ENCODE data around the gene THADA. TPM values are rescaled to one million over a fixed set of nuclear protein-coding genes. Genes with fewer than 3 reads are reported as not detected.
"Not testable (repeated sequence)": the region's sequence is repeated elsewhere in the genome, so short reads cannot be mapped to it uniquely, and the experiment has no call there.

Gene THADA
- polyA plus RNA-seq, 1 donor = 13.2 TPM

GRCh38 chr2:43305517-43305916, 290.3 kb downstream of the THADA start:
- Histone ChIP-seq H3K36me3 (ENCODE audit: control insufficient read depth, insufficient read depth, low read length) (no peaks in the 10 kb centered on the region), H3K4me1 (ENCODE audit: control insufficient read depth, insufficient read depth, low read length) (peaks cover 8% of the 10 kb centered on the region), H3K27ac (ENCODE audit: low read length) (peak overlapping the region; percentile 30), H3K9me3 (ENCODE audit: control insufficient read depth, low read depth, low read length) (no peaks in the 10 kb centered on the region), H3K27me3 (ENCODE audit: control insufficient read depth, insufficient read depth, low read length) (no peaks in the 10 kb centered on the region), H3K4me3 (ENCODE audit: low read length) (no peak overlapping the region)
- WGBS (ENCODE audit: insufficient coverage, low lambda C conversion rate) = no CpG with 5 or more reads among the region's 2 CpGs
- DNase-seq = peak in 1 of 2 donors; percentile 33

- H3K9me3 ChIP-seq (ENCODE audit: control insufficient read depth, low read depth, low read length) = no peaks in the 10 kb centered on the region
- peaks cover 8% of the 10 kb centered on the region for H3K4me1 ChIP-seq (ENCODE audit: control insufficient read depth, insufficient read depth, low read length)
- 37% methylated on average over 2 of the region's 2 CpGs for WGBS (ENCODE audit: insufficient coverage, low lambda C conversion rate)
- DNase-seq = no peak
- no peaks in the 10 kb centered on the region for H3K27me3 ChIP-seq (ENCODE audit: control insufficient read depth, insufficient read depth, low read length)
- peak overlapping the region; percentile 30 for H3K27ac ChIP-seq (ENCODE audit: low read length)
- H3K4me3 ChIP-seq (ENCODE audit: low read length) = no peak overlapping the region
- H3K36me3 ChIP-seq (ENCODE audit: control insufficient read depth, insufficient read depth, low read length) = no peaks in the 10 kb centered on the region
Measured at GRCh38 chr2:43305012-43305411, 290.8 kb downstream of the THADA start.

- H3K9me3 ChIP-seq (ENCODE audit: control insufficient read depth, low read depth, low read length) = no peaks in the 10 kb centered on the region
- H3K4me3 ChIP-seq (ENCODE audit: low read length) = no peak overlapping the region
- no peak for DNase-seq
- H3K36me3 ChIP-seq (ENCODE audit: control insufficient read depth, insufficient read depth, low read length) = no peaks in the 10 kb centered on the region
- no peak overlapping the region for H3K27ac ChIP-seq (ENCODE audit: low read length)
- H3K27me3 ChIP-seq (ENCODE audit: control insufficient read depth, insufficient read depth, low read length) = no peaks in the 10 kb centered on the region
- WGBS (ENCODE audit: insufficient coverage, low lambda C conversion rate) = no CpG with 5 or more reads among the region's 3 CpGs
- H3K4me1 ChIP-seq (ENCODE audit: control insufficient read depth, insufficient read depth, low read length) = peaks cover 8% of the 10 kb centered on the region
Measured at GRCh38 chr2:43303889-43304288, 291.9 kb downstream of the THADA start.

GRCh38 chr2:43302961-43303494, 292.8 kb downstream of the THADA start:
- H3K36me3 ChIP-seq (ENCODE audit: control insufficient read depth, insufficient read depth, low read length) = no peaks in the 10 kb centered on the region
- no peak overlapping the region for H3K27ac ChIP-seq (ENCODE audit: low read length)
- H3K4me1 ChIP-seq (ENCODE audit: control insufficient read depth, insufficient read depth, low read length) = peaks cover 8% of the 10 kb centered on the region
- H3K27me3 ChIP-seq (ENCODE audit: control insufficient read depth, insufficient read depth, low read length) = no peaks in the 10 kb centered on the region
- no peak for DNase-seq
- no peak overlapping the region for H3K4me3 ChIP-seq (ENCODE audit: low read length)
- no peaks in the 10 kb centered on the region for H3K9me3 ChIP-seq (ENCODE audit: control insufficient read depth, low read depth, low read length)

GRCh38 chr2:43302182-43302960, 293.5 kb downstream of the THADA start:
- Histone ChIP-seq H3K4me3 (ENCODE audit: low read length) (no peak overlapping the region), H3K36me3 (ENCODE audit: control insufficient read depth, insufficient read depth, low read length) (no peaks in the 10 kb centered on the region), H3K27ac (ENCODE audit: low read length) (no peak overlapping the region), H3K27me3 (ENCODE audit: control insufficient read depth, insufficient read depth, low read length) (no peaks in the 10 kb centered on the region), H3K4me1 (ENCODE audit: control insufficient read depth, insufficient read depth, low read length) (peaks cover 8% of the 10 kb centered on the region), H3K9me3 (ENCODE audit: control insufficient read depth, low read depth, low read length) (no peaks in the 10 kb centered on the region)
- no peak for DNase-seq
- WGBS (ENCODE audit: insufficient coverage, low lambda C conversion rate) = 92% methylated on average over 2 of the region's 3 CpGs

GRCh38 chr2:43300781-43301583, 294.9 kb downstream of the THADA start:
- DNase-seq = no peak
- Histone ChIP-seq H3K27ac (ENCODE audit: low read length) (no peak overlapping the region), H3K27me3 (ENCODE audit: control insufficient read depth, insufficient read depth, low read length) (no peaks in the 10 kb centered on the region), H3K9me3 (ENCODE audit: control insufficient read depth, low read depth, low read length) (peaks cover 5% of the 10 kb centered on the region), H3K36me3 (ENCODE audit: control insufficient read depth, insufficient read depth, low read length) (no peaks in the 10 kb centered on the region), H3K4me1 (ENCODE audit: control insufficient read depth, insufficient read depth, low read length) (peaks cover 8% of the 10 kb centered on the region), H3K4me3 (ENCODE audit: low read length) (no peak overlapping the region)
- WGBS (ENCODE audit: insufficient coverage, low lambda C conversion rate) = no CpG with 5 or more reads among the region's 13 CpGs

- Histone ChIP-seq H3K4me3 (ENCODE audit: low read length) (no peak overlapping the region), H3K27me3 (ENCODE audit: control insufficient read depth, insufficient read depth, low read length) (no peaks in the 10 kb centered on the region), H3K9me3 (ENCODE audit: control insufficient read depth, low read depth, low read length) (peaks cover 5% of the 10 kb centered on the region), H3K27ac (ENCODE audit: low read length) (no peak overlapping the region), H3K36me3 (ENCODE audit: control insufficient read depth, insufficient read depth, low read length) (no peaks in the 10 kb centered on the region), H3K4me1 (ENCODE audit: control insufficient read depth, insufficient read depth, low read length) (peaks cover 4% of the 10 kb centered on the region)
- no peak for DNase-seq
- 83% methylated on average over 2 of the region's 4 CpGs for whole genome bisulfite sequencing (ENCODE audit: insufficient coverage, low lambda C conversion rate)
Measured at GRCh38 chr2:43300222-43300621, 295.6 kb downstream of the THADA start.

- no peak for DNase-seq
- peaks cover 7% of the 10 kb centered on the region for H3K4me1 ChIP-seq (ENCODE audit: control insufficient read depth, insufficient read depth, low read length)
- no peaks in the 10 kb centered on the region for H3K27me3 ChIP-seq (ENCODE audit: control insufficient read depth, insufficient read depth, low read length)
- H3K36me3 ChIP-seq (ENCODE audit: control insufficient read depth, insufficient read depth, low read length) = no peaks in the 10 kb centered on the region
- no peak overlapping the region for H3K4me3 ChIP-seq (ENCODE audit: low read length)
- H3K27ac ChIP-seq (ENCODE audit: low read length) = no peak overlapping the region
- H3K9me3 ChIP-seq (ENCODE audit: control insufficient read depth, low read depth, low read length) = peaks cover 5% of the 10 kb centered on the region
Measured at GRCh38 chr2:43298500-43298899, 297.3 kb downstream of the THADA start.

- H3K27me3 ChIP-seq (ENCODE audit: control insufficient read depth, insufficient read depth, low read length); H3K4me3 ChIP-seq (ENCODE audit: low read length); H3K27ac ChIP-seq (ENCODE audit: low read length); DNase-seq; H3K4me1 ChIP-seq (ENCODE audit: control insufficient read depth, insufficient read depth, low read length); H3K36me3 ChIP-seq (ENCODE audit: control insufficient read depth, insufficient read depth, low read length); H3K9me3 ChIP-seq (ENCODE audit: control insufficient read depth, low read depth, low read length): not testable (repeated sequence)
- no CpG with 5 or more reads among the region's 36 CpGs for WGBS (ENCODE audit: insufficient coverage, low lambda C conversion rate)
Measured at GRCh38 chr2:43297740-43298139, 298.1 kb downstream of the THADA start.

GRCh38 chr2:43294973-43295603, 300.8 kb downstream of the THADA start:
- no peak for DNase-seq
- peaks cover 9% of the 10 kb centered on the region for H3K36me3 ChIP-seq (ENCODE audit: control insufficient read depth, insufficient read depth, low read length)
- H3K27ac ChIP-seq (ENCODE audit: low read length) = no peak overlapping the region
- WGBS (ENCODE audit: insufficient coverage, low lambda C conversion rate) = 86% methylated on average over 2 of the region's 5 CpGs
- H3K4me1 ChIP-seq (ENCODE audit: control insufficient read depth, insufficient read depth, low read length) = peaks cover 6% of the 10 kb centered on the region
- H3K27me3 ChIP-seq (ENCODE audit: control insufficient read depth, insufficient read depth, low read length) = no peaks in the 10 kb centered on the region
- H3K4me3 ChIP-seq (ENCODE audit: low read length) = no peak overlapping the region
- peaks cover 5% of the 10 kb centered on the region for H3K9me3 ChIP-seq (ENCODE audit: control insufficient read depth, low read depth, low read length)

All from large intestine (tissue), 3 donors.